ENCODE measurements around the gene XRCC4. TPM values are rescaled to one million over a fixed set of nuclear protein-coding genes. Genes with fewer than 3 reads are reported as not detected.

The XRCC4 gene
- total and polyA plus RNA-seq, 7 donors: 1.6 to 7.9 (median 3.2) TPM

GRCh38 chr5:83097689-83098231 lies 20.4 kb downstream of the XRCC4 start:
- H3K9me3 ChIP-seq: no peaks in the 10 kb centered on the region
- ATAC-seq (peak in 1 of 4 donors; percentile 53), DNase-seq (no peak)
- intact Hi-C loops (cut with DNase I): no loop called here
- TF ChIP-seq CTCF (IDR thresholded peaks at IDR 0.05): no peak
- no peak overlapping the region for H3K4me3 ChIP-seq
- peaks cover 8% of the 10 kb centered on the region for H3K4me1 ChIP-seq
- WGBS, 3 donors: 55 to 76% (median 61%) methylated on average over 2 of the region's 2 CpGs
- no peak overlapping the region for H3K27ac ChIP-seq
- H3K36me3 ChIP-seq (ENCODE audit: insufficient read depth in 1 of 2, low read depth in 1 of 2): no peaks in the 10 kb centered on the region
- no peaks in the 10 kb centered on the region for H3K27me3 ChIP-seq (ENCODE audit: insufficient read depth in 3 of 3, low read length in 2 of 3)

- no peak overlapping the region for H3K4me3 ChIP-seq
- H3K9me3 ChIP-seq: no peaks in the 10 kb centered on the region
- H3K27me3 ChIP-seq (ENCODE audit: insufficient read depth in 3 of 3, low read length in 2 of 3): no peaks in the 10 kb centered on the region
- no peak for ATAC-seq
- no peaks in the 10 kb centered on the region for H3K36me3 ChIP-seq (ENCODE audit: insufficient read depth in 1 of 2, low read depth in 1 of 2)
- intact Hi-C loops (cut with DNase I): no loop called here
- DNase-seq: no peak
- TF ChIP-seq CTCF (IDR thresholded peaks at IDR 0.05): no peak
- no peak overlapping the region for H3K27ac ChIP-seq
- peaks cover 8% of the 10 kb centered on the region for H3K4me1 ChIP-seq
Measured at GRCh38 chr5:83099001-83099400, 21.7 kb downstream of the XRCC4 start.

GRCh38 chr5:83099445-83099844 lies 22.1 kb downstream of the XRCC4 start:
- no peak for TF ChIP-seq CTCF (IDR thresholded peaks at IDR 0.05)
- intact Hi-C loops (cut with DNase I): no loop called here
- ATAC-seq (no peak), DNase-seq (no peak)
- Histone ChIP-seq H3K9me3 (no peaks in the 10 kb centered on the region), H3K4me1 (peaks cover 8% of the 10 kb centered on the region), H3K36me3 (ENCODE audit: insufficient read depth in 1 of 2, low read depth in 1 of 2) (no peaks in the 10 kb centered on the region), H3K27me3 (ENCODE audit: insufficient read depth in 3 of 3, low read length in 2 of 3) (no peaks in the 10 kb centered on the region), H3K27ac (no peak overlapping the region), H3K4me3 (no peak overlapping the region)
- WGBS, 3 donors: 60 to 68% (median 65%) methylated on average over 1 of the region's 1 CpG

GRCh38 chr5:83101514-83101913 lies 24.2 kb downstream of the XRCC4 start:
- peaks cover 8% of the 10 kb centered on the region for H3K4me1 ChIP-seq
- no peak for DNase-seq
- H3K4me3 ChIP-seq: no peak overlapping the region
- no peak for ATAC-seq
- intact Hi-C loops (cut with DNase I): no loop called here
- 91 to 95% (median 92%) methylated on average over 1 of the region's 1 CpG for WGBS, 3 donors
- no peaks in the 10 kb centered on the region for H3K27me3 ChIP-seq (ENCODE audit: insufficient read depth in 3 of 3, low read length in 2 of 3)
- TF ChIP-seq CTCF (IDR thresholded peaks at IDR 0.05): no peak
- no peaks in the 10 kb centered on the region for H3K9me3 ChIP-seq
- H3K27ac ChIP-seq: no peak overlapping the region
- H3K36me3 ChIP-seq (ENCODE audit: insufficient read depth in 1 of 2, low read depth in 1 of 2): no peaks in the 10 kb centered on the region

GRCh38 chr5:83102364-83102980 lies 25.1 kb downstream of the XRCC4 start:
- intact Hi-C loops (cut with DNase I): no loop called here
- no peak for DNase-seq
- Histone ChIP-seq H3K27ac (no peak overlapping the region), H3K36me3 (ENCODE audit: insufficient read depth in 1 of 2, low read depth in 1 of 2) (no peaks in the 10 kb centered on the region), H3K4me1 (peaks cover 8% of the 10 kb centered on the region), H3K27me3 (ENCODE audit: insufficient read depth in 3 of 3, low read length in 2 of 3) (no peaks in the 10 kb centered on the region), H3K4me3 (no peak overlapping the region), H3K9me3 (no peaks in the 10 kb centered on the region)
- no peak for ATAC-seq
- TF ChIP-seq CTCF (IDR thresholded peaks at IDR 0.05): no peak

All from psoas muscle (tissue), 8 donors.